ENCODE data around the gene IFNG-AS1.

Gene IFNG-AS1

GRCh38 chr12:67980391-67980790 is 8.9 kb upstream of the IFNG-AS1 start:
- Mint-ChIP-seq H3K4me3 (no peak overlapping the region), H3K9me3 (peaks cover 2% of the 10 kb centered on the region), H3K4me1 (no peaks in the 10 kb centered on the region), H3K27ac (no peak overlapping the region), H3K36me3 (no peaks in the 10 kb centered on the region)
- ATAC-seq (no peak), DNase-seq (ENCODE audit: low spot score in 2 of 2) (no peak)

- Mint-ChIP-seq H3K9me3 (peaks cover 2% of the 10 kb centered on the region), H3K4me1 (no peaks in the 10 kb centered on the region), H3K36me3 (no peaks in the 10 kb centered on the region), H3K4me3 (no peak overlapping the region), H3K27ac (no peak overlapping the region)
- DNase-seq (ENCODE audit: low spot score in 2 of 2) (no peak), ATAC-seq (no peak)
Measured at GRCh38 chr12:67981287-67982162, 7.7 kb upstream of the IFNG-AS1 start.

GRCh38 chr12:67982164-67982563 is 7.1 kb upstream of the IFNG-AS1 start:
- H3K9me3 Mint-ChIP-seq: peaks cover 2% of the 10 kb centered on the region
- no peak overlapping the region for H3K4me3 Mint-ChIP-seq
- ATAC-seq (no peak), DNase-seq (ENCODE audit: low spot score in 2 of 2) (no peak)
- H3K4me1 Mint-ChIP-seq: no peaks in the 10 kb centered on the region
- no peaks in the 10 kb centered on the region for H3K36me3 Mint-ChIP-seq
- H3K27ac Mint-ChIP-seq: no peak overlapping the region

- ATAC-seq: no peak
- Mint-ChIP-seq H3K9me3 (no peaks in the 10 kb centered on the region), H3K27ac (no peak overlapping the region), H3K4me3 (no peak overlapping the region), H3K36me3 (no peaks in the 10 kb centered on the region), H3K4me1 (peaks cover 26% of the 10 kb centered on the region)
- DNase-seq (ENCODE audit: low spot score in 2 of 2): no peak
Measured at GRCh38 chr12:67986632-67987031, 2.6 kb upstream of the IFNG-AS1 start.

- ATAC-seq (peak; percentile 25), DNase-seq (ENCODE audit: low spot score in 2 of 2) (no peak)
- no peaks in the 10 kb centered on the region for H3K9me3 Mint-ChIP-seq
- H3K4me1 Mint-ChIP-seq: peaks cover 26% of the 10 kb centered on the region
- peak overlapping the region; percentile 78 for H3K27ac Mint-ChIP-seq
- no peaks in the 10 kb centered on the region for H3K36me3 Mint-ChIP-seq
- peak overlapping the region; percentile 54 for H3K4me3 Mint-ChIP-seq
Measured at GRCh38 chr12:67988601-67989021, 636 bp upstream of the IFNG-AS1 start.

GRCh38 chr12:67991158-67991557 is 1.9 kb downstream of the IFNG-AS1 start:
- Mint-ChIP-seq H3K36me3 (no peaks in the 10 kb centered on the region), H3K4me3 (peak overlapping the region; percentile 59), H3K27ac (peak overlapping the region; percentile 66), H3K9me3 (no peaks in the 10 kb centered on the region), H3K4me1 (peaks cover 26% of the 10 kb centered on the region)
- ATAC-seq (peak; percentile 98), DNase-seq (ENCODE audit: low spot score in 2 of 2) (peak; percentile 17 to 68)

GRCh38 chr12:67993143-67993542 is 3.9 kb downstream of the IFNG-AS1 start:
- H3K4me3 Mint-ChIP-seq: no peak overlapping the region
- no peaks in the 10 kb centered on the region for H3K36me3 Mint-ChIP-seq
- no peaks in the 10 kb centered on the region for H3K9me3 Mint-ChIP-seq
- H3K27ac Mint-ChIP-seq: no peak overlapping the region
- ATAC-seq: no peak
- no peak for DNase-seq (ENCODE audit: low spot score in 2 of 2)
- peaks cover 28% of the 10 kb centered on the region for H3K4me1 Mint-ChIP-seq

GRCh38 chr12:67994046-67994445 is 4.8 kb downstream of the IFNG-AS1 start:
- H3K9me3 Mint-ChIP-seq: no peaks in the 10 kb centered on the region
- no peak overlapping the region for H3K4me3 Mint-ChIP-seq
- ATAC-seq (no peak), DNase-seq (ENCODE audit: low spot score in 2 of 2) (no peak)
- peaks cover 28% of the 10 kb centered on the region for H3K4me1 Mint-ChIP-seq
- H3K27ac Mint-ChIP-seq: no peak overlapping the region
- H3K36me3 Mint-ChIP-seq: no peaks in the 10 kb centered on the region

- H3K36me3 Mint-ChIP-seq: no peaks in the 10 kb centered on the region
- no peak for DNase-seq (ENCODE audit: low spot score in 2 of 2)
- no peak overlapping the region for H3K4me3 Mint-ChIP-seq
- H3K9me3 Mint-ChIP-seq: no peaks in the 10 kb centered on the region
- H3K4me1 Mint-ChIP-seq: peaks cover 12% of the 10 kb centered on the region
- H3K27ac Mint-ChIP-seq: no peak overlapping the region
- ATAC-seq: peak; percentile 79
Measured at GRCh38 chr12:67996347-67996746, 7.1 kb downstream of the IFNG-AS1 start.

GRCh38 chr12:67998379-67998778 is 9.1 kb downstream of the IFNG-AS1 start:
- Mint-ChIP-seq H3K27ac (peak overlapping the region; percentile 67), H3K4me1 (peaks cover 10% of the 10 kb centered on the region), H3K36me3 (no peaks in the 10 kb centered on the region), H3K9me3 (no peaks in the 10 kb centered on the region), H3K4me3 (no peak overlapping the region)
- ATAC-seq (peak; percentile 66), DNase-seq (ENCODE audit: low spot score in 2 of 2) (no peak)

GRCh38 chr12:67999244-67999643 is 10.0 kb downstream of the IFNG-AS1 start:
- Mint-ChIP-seq H3K27ac (no peak overlapping the region), H3K4me1 (peaks cover 14% of the 10 kb centered on the region), H3K9me3 (no peaks in the 10 kb centered on the region), H3K36me3 (no peaks in the 10 kb centered on the region), H3K4me3 (no peak overlapping the region)
- DNase-seq (ENCODE audit: low spot score in 2 of 2): no peak
- no peak for ATAC-seq

- Mint-ChIP-seq H3K27ac (no peak overlapping the region), H3K4me1 (peaks cover 24% of the 10 kb centered on the region), H3K4me3 (no peak overlapping the region), H3K9me3 (no peaks in the 10 kb centered on the region), H3K36me3 (no peaks in the 10 kb centered on the region)
- ATAC-seq: no peak
- DNase-seq (ENCODE audit: low spot score in 2 of 2): no peak
Measured at GRCh38 chr12:68001486-68002466, 12.5 kb downstream of the IFNG-AS1 start.

- H3K4me1 Mint-ChIP-seq: peaks cover 15% of the 10 kb centered on the region
Measured at GRCh38 chr12:68003777-68004176, 14.5 kb downstream of the IFNG-AS1 start.

GRCh38 chr12:68007033-68007432 is 17.8 kb downstream of the IFNG-AS1 start:
- ATAC-seq: no peak
- peaks cover 34% of the 10 kb centered on the region for H3K4me1 Mint-ChIP-seq
- no peaks in the 10 kb centered on the region for H3K36me3 Mint-ChIP-seq
- no peak overlapping the region for H3K27ac Mint-ChIP-seq
- no peaks in the 10 kb centered on the region for H3K9me3 Mint-ChIP-seq
- no peak overlapping the region for H3K4me3 Mint-ChIP-seq
- DNase-seq (ENCODE audit: low spot score in 2 of 2): no peak

More at GRCh38 chr12:68003777-68004176, 14.5 kb downstream of the IFNG-AS1 start:
- ATAC-seq (no peak), DNase-seq (ENCODE audit: low spot score in 2 of 2) (no peak)
- Mint-ChIP-seq H3K9me3 (no peaks in the 10 kb centered on the region), H3K27ac (no peak overlapping the region), H3K36me3 (no peaks in the 10 kb centered on the region), H3K4me3 (no peak overlapping the region)

GRCh38 chr12:68007466-68007865 is 18.2 kb downstream of the IFNG-AS1 start:
- DNase-seq (ENCODE audit: low spot score in 2 of 2) (no peak), ATAC-seq (no peak)
- Mint-ChIP-seq H3K4me1 (peaks cover 38% of the 10 kb centered on the region), H3K36me3 (no peaks in the 10 kb centered on the region), H3K4me3 (no peak overlapping the region), H3K9me3 (no peaks in the 10 kb centered on the region), H3K27ac (peak overlapping the region; percentile 5)
